ENCODE data around the gene ING3.

ING3 gene

GRCh38 chr7:120989257-120990220, 39.0 kb downstream of the ING3 start:
- DNase-seq: no peak

DNA sequence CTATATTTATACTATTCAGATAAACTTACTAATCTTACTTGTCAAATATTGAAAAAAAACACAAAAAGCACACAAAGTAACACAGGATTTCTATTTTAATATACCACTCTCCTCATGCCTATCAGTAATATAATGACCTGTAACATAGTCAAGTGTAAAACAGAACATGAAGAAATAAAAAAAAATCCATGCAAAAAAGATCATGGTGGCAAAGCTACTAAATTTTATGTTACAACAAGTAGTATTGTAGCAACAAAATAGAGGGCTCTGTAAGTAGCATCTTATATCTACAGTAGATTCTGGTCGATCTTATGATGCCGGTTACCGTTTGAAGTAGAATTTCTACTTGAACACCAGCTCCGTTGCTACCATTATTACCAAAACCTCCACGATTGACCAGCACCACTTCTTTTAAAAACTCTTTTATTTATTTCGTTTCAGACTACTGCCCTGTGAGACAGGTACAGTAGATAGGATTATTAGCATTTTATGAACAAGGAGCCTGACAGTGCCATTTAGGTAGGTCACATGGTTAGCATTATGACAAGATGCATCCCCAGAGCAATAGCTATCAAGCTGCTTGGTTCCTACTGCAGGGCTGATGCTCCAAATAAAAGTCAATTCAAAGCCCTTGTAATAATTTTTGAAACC, 40.0 kb downstream of the ING3 start:
- no peak for DNase-seq

- DNase-seq: no peak
Observed at GRCh38 chr7:120991161-120991560, 40.6 kb downstream of the ING3 start.

DNA sequence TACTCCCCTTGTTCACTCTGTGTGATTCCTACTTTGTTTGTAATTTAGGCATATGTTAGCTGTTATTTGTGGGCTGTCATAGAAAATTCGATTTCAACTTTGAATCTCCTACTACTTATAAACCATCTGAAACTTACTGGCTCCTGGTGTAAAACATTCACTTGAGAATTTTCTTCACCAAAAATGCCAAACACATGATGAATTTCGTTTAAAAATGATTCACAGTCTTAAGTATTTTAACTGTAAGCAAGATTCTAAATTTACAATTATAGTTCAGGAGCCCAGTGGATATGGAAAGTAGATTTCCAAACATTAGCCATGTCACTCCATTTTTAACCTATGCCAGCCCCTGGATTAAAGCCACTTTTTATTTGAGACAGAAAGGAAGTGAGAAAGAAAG, 41.0 kb downstream of the ING3 start:
- no peak for DNase-seq

DNA sequence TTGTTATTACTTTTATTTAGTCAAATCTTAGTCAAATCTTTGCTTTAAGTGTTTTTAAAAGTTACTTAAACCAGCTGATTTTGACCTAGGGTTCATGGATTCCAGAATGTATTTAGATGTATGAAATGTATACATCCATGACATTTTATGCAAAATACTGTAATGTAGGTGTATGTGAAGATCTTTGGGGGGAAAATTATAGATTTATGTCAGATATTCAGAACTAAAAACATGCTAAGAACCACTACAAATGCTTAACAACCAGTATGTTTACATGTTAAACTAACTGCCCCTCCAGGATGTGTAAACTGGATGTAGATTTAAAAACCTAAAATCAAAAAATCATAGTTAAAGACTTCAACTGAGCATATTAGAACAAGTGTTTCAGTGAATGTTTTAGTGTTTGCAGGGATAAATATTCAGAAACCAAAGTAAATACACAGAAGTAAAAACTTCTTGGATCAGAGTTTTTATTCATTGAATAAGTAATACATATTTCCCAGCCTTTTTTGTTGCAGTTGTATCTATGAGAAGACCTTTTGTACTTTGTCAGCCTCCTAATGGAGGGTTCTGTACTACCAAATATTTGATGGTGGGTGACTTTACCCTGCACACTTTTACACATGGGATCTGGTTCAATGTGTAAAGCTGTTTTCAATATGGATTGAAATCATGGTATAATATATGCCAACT, 41.8 kb downstream of the ING3 start:
- DNase-seq: no peak

DNA sequence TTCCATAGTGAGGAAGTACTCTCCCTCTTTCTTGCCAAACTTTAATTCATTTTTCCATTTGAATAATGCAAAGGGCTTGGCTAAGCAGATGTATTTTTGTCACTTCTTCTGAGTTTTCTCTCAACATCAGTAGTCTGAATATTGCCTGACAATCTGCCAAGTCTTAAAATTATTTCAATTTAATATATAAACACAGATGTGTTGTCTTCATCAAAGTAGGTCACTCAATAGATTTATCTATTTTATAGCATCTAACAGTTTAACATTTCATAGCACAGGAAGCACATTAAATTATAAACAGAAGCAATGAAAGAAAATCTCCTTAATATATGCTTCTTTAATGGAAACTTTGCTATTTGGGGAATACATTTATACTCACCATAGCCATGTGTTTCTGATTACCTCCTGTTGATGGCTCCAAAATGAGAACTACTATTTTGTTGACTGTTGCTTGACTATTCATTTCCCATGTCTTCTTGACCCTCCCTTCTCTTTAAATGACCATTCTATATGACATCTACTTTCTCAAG, 42.5 kb downstream of the ING3 start:
- DNase-seq: no peak

GRCh38 chr7:120993553-120994191, 43.1 kb downstream of the ING3 start:
- DNase-seq: no peak

DNA sequence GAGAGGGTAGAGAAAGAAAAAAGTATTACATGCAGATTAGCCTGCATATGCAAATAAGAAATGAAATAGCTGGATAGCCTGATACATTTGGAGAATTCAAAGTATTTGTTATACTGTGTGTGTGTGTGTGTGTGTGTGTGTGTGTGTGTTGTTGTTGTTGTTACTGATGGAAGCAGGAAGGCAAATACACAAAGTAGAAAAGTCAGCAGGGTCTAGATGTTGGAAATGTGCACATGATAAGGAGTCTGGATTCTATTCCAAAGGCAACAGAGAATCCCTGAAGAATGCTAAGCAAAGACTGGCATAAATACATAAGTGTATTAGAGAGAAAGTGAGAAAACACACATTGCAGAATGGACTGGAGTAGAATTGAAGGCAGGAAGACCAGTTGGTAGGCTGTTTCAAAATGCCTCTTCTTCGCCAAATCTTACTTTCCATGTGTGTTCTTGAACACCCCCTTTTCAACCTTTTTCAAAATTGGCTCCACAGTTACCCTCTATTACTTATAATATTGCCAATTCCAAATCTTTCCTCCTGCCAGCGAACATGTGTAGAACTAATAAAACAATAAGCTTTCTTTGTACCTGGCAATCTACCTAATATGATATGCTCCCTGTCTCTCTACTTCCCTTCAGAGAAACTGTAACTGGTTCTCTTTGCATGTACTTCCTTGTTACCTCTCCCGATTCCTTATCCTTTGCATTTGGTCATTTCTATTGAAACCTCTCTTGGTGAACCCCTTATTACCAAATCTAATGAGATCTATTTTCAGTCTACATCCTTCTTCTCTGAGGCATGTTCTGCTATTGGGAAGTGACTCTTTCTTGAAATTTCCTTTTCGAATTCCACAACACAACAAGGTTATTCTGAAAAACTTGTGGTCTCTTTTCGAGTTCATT, 44.2 kb downstream of the ING3 start:
- no peak for DNase-seq

- DNase-seq: no peak
Observed at GRCh38 chr7:120995654-120996053, 45.1 kb downstream of the ING3 start.

- peak; percentile 35 for DNase-seq
Observed at GRCh38 chr7:120996333-120996987, 45.9 kb downstream of the ING3 start.

DNA sequence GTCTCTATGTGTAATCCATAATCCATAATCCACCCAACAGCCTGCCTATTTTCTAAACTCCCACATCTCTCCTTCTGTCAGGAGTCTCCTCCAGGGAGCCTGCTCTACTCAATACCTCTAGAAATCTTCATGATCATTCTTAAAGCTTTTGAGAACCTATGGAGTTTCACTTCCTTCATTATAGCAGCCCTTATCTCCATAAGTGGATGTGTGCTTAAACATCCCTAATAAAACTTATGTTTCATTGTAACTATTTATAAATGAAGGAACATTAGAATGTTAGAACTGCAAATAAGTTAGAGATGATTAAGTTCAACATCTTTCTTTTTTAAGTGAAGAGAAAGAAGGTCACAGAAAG, 46.4 kb downstream of the ING3 start:
- no peak for DNase-seq

DNA sequence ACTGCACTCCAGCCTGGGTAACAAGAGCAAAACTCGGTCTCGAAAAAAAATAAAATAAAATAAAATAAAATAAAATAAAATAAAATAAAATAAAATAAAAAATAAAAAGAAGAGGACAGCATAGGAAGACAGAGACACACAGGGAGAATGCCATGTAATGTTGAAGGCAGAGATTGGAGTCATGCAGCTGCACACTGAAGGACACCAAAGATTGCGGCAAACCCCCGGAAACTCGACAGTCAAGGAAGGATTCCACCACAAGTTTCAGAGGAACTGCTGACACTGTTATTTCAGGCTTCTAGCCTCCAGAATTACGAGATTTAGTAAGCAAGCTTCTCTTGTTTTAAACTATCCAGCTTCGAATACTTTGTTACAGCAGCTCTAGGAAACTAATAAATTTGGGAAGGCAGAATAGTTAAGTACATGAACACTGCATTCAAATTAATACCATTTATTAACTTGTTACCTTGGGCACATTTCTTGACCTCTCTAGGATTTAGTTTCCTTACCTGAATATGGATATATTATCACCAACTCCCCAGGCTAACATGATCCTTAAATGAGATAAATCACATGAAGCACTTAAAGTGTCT, 47.4 kb downstream of the ING3 start:
- DNase-seq: no peak

DNA sequence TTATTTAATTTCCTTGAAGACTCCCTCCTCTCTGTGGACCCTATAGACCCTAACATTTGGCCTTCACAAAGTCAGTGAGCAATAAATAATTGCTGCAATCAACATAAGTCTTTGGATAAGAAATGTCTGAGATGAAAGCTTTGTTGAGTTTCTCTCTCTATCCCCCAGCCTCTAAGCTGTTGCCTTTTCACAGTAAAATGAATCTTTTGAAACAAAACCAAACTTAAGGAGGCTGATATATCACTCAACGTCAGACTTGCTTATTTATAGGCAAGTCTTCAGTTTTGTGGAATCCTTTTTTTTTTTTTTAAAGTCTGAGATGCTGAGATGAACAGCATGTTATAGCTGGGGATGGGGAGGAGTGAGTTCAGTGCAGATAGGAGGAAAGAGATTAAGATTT, 47.9 kb downstream of the ING3 start:
- no peak for DNase-seq

DNA sequence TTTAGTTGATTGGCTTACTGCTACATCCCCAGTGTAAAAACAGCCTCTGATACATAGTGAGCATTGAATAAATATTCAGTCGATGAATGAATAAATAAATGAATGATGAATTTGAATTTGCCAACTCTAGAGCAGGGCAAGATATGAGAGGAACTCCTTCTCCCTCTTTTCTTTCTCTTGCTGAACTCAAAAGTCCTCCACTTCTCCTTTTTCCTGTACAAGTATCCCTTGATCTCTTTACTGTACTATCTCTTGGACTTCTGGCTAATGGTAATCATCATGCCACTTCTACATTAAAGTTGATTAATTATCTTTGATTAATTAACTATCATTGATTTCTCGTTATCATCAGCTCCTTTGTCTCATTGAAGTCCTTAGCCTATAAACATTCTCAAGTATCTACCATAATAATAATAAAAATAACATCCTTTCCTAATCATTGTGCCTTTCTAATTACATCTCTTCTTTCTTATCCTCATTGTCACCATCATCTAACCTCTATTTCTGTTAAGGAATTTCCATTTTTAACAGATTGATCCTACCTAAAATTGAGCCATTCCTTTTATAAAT, 48.5 kb downstream of the ING3 start:
- no peak for DNase-seq

DNA sequence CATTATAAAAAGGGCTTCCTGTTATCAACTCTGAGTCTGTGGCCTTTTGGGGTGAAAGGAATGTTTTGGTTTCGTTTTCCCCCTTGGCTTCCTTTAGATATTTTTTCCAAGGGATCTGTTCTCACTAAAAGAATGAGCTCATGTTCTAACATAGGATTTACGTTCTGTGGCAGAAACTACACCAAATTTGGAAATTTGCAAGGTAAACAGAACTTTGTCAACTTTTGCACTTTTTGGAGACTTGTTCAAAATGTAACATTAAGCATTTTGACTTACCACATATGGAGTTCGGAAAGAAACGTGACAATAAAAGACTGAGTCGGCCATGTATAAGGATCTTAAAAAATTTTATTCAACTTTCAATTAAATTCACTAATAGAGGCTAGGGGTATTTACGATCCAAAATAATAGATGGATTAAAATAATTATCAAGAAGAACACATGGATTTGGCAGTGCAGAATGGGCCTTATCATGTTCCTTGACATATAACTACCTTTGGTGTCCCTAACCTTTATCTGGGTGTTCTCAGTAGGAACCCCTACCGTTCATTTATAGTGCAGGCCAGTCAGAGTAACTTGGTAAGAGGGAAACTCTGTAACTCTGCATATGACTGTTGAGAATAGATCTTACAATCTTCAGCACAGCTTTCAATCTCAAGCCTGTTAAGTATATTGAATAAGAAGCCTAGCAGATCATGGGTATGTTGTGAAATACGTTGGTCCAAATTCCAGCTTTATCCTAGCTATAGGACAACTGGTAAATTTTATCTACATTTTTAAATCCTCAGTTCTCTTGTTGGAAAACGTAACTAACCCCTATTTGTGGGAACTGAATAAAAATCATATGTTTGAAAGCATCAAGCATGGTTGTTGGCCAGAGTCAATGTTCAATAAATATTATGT, 49.8 kb downstream of the ING3 start:
- no peak for DNase-seq

DNA sequence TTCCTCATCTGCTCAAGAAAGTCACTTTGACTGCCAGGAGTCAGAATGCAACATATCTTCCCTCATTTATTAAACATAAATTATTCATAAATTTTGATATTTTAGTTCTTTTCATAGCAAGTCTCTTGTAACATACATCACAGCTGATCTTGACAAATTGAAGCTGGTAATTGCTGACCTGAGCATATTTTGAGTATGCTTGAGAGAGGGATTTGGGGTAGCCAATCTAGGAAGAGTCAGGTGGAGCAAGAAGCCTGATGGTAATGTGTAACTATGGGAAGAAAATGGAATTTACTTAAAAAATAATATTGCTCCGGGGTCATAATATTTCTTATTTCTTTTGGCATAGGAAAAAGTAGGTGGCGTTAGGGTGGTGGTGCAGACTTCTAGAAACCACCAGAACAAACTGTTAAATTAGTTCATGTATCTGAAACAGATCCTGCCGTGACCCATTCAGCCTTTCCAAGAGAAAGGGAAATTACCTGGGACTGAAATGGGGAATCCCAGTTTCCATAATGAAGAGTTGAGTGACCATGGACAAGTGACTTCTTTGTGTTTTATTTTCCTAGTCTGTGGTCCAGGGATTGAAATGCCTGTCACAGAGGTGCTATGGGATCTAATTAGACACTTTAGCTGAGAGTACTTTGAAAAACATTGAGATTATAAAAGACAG, 50.8 kb downstream of the ING3 start:
- DNase-seq: no peak

- no peak for DNase-seq
Observed at GRCh38 chr7:121002048-121002756, 51.6 kb downstream of the ING3 start.

- no peak for DNase-seq
Observed at GRCh38 chr7:121002757-121003200, 52.2 kb downstream of the ING3 start.

All from activated CD4-positive, alpha-beta T cell treated with anti-CD3 and anti-CD28 coated beads, Interleukin-2, amount 50 U/mL, for 1 hour (primary cell).